Stimulated activated CD8-positive, alpha-beta memory T cell treated with anti-CD3 and anti-CD28 coated beads, Interleukin-12 subunit alpha, Interleukin-12 subunit beta, amount 100 ng/mL, for 24 hours (primary cell): ENCODE measurements around the gene STK32C.
"Not testable (repeated sequence)": the region's sequence is repeated elsewhere in the genome, so short reads cannot be mapped to it uniquely, and the experiment has no call there.

ENCODE experiments used
- DNase-seq: peaks from one replicate; pipeline ENCODE4 v3.0.0-alpha.2; 2020; ENCODE audit errors: extremely low read depth

The STK32C gene

GRCh38 chr10:132317477-132317876 lies 9.7 kb upstream of the STK32C start:
- not testable (repeated sequence) for DNase-seq

GRCh38 chr10:132316133-132316532 lies 8.4 kb upstream of the STK32C start:
- DNase-seq = no peak

GRCh38 chr10:132314881-132315280 lies 7.1 kb upstream of the STK32C start:
- DNase-seq = not testable (repeated sequence)

GRCh38 chr10:132314336-132314735 lies 6.6 kb upstream of the STK32C start:
- no peak for DNase-seq

GRCh38 chr10:132313865-132314264 lies 6.1 kb upstream of the STK32C start:
- DNase-seq = no peak

DNA sequence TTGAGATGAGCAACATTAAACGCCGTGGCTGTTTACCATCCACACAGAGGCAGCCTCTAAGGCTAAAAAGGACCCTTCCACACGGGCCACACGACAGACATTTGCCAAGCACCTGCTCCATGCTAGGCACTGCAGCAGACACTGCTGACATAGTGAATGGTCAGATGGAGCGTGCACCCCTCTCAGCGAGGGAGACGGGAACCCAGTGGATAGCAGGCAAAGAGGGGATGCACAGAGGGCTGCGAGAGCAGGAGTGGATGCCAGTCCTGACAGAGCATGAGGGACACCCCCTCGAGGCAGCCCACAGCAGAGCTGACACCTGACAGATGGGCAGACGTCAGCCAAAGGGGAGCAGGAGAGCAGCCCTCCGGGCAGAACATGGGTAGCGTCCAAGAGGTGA lies 5.6 kb upstream of the STK32C start:
- no peak for DNase-seq

DNA sequence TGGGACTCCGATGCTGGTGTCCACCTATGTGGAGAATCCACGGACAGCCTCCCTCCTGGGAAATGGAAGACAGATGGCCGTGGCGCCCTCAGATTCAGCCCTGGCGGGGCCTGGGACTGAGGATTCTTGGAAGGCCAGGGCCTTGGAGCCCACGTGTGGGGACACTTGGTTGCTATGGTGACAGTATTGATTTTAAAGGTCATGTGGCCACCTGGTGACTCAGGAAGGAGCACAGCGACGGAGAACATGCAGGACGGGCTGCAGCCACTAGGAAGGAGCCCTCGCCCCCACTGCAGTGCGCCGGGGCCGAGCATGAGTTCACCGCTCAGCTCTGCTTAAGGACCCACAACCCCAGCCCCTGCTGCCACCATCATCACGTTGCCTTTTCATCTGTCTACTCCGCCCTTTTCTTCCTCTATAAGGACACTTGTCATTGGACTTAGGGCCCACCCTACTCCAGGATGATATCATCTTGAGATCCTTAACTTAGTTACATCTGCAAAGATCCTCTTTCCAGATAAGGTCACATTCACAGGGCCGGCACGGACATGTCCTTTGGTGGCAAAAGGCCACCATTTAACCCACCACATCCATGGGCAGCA lies 3.7 kb upstream of the STK32C start:
- no peak for DNase-seq

DNA sequence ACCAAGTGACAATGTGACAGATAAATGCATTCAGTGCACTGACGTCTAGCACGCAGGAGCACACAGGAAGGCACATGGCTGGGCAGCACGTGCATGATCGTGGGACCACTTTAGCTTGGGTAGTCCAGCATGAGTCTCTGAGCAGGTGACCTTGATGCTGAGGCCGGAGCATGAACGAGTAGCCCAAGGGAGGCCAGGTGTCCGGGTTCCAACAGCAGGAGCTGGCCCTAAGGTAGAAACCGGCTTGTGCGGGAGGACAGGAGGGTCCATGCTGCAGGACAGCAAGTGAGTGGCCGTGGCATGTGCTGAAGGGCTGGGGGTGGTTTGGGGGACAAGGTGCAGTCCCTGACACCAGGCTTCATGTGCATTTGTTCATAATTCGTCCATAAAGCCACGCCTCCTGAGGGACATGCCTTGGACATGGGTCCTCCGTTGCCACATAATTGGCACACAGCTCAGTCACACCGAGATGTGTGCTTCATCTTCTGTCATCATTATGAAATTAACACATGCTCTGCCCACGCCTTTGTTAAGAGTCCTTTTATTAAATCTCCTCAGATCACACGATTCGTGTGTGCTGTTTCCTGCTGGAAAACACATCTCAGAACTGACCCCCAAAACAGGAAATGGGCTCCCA lies 3.1 kb upstream of the STK32C start:
- no peak for DNase-seq

GRCh38 chr10:132309879-132310591 lies 2.3 kb upstream of the STK32C start:
- DNase-seq = no peak

GRCh38 chr10:132309471-132309865 lies 1.7 kb upstream of the STK32C start:
- no peak for DNase-seq

- no peak for DNase-seq
Observed at GRCh38 chr10:132308587-132309470, 1.1 kb upstream of the STK32C start.

DNA sequence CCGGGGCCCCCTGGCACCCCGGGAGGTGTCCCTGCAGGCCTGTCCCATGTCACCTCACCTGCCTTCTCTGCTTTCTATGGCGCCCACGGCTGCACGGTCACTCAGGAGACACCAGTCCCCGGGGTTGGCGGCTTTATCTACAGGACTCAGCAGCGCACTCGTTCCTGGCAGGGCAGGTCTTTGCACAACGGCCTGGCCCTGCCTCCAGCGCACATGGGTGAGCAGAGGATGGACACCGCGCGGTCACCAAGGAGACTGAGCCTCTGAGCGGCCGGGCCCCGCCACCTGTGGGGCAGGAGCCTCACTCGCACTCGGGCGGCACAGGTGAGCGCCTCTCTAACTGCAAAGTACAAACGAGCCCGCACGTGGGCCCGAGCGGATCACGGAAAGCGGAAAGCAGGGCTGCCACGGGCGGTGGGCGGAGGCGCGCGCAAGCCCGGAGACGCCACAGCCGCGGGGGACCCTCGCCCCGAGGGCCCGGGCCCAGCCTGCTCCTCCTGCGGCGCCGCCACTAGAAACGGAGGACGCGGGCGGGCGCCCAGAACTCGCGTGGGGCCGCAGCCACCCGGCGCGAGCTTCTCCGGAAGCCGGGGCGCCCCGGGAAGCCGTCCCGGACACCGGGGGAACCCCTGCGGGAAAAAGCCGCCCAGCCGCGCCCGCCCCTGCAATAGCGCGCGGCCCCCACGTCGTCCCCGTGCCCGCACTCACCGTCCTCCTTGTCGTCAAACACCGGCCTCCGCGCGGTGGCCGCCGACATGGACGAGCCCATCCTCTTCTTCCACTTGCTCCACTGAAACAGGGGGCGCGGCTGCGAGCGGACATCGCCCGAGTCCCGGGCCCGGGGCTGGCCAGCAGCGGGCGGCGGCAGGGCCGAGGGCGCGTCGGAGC lies 642 bp downstream of the STK32C start:
- no peak for DNase-seq

GRCh38 chr10:132306343-132306685 lies 1.4 kb downstream of the STK32C start:
- DNase-seq = no peak

GRCh38 chr10:132305654-132306342 lies 2.0 kb downstream of the STK32C start:
- DNase-seq = no peak

- DNase-seq = no peak
Observed at GRCh38 chr10:132304756-132305509, 2.8 kb downstream of the STK32C start.

DNA sequence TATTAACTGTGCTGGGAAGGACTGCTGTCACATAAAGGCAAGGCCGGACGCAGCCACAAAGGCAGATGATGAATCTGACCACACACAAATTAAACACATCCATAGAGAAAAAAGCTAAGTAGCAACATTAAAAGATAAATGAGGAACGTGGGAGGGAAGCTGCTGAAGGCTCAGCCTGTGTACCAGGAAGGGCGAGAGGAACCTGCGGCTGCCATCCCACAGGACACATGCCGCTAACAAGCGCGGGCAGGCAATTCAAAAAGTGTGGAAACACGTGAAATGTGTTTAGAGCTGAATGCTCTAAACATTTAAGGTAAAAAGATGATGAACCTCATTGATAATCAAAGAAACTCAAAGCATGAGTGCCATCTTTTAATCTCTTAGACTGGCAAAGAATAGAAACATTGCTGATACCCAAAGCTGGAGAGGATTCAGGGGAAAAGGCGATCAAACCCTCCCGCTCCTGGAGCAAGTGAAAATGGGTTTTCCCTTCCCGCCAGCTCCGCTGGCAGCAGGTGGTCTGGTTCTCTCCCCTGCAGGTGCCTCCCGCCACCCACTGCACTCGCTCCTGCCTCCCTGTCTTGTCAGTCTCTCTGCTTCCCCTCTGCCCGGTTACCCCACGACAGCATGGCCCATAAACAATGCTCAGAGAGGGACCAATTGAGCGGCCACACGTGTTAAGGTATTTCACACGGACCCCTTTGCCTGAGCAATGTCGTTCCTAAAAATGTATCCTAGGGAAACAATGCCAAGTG lies 4.2 kb downstream of the STK32C start:
- no peak for DNase-seq

- no peak for DNase-seq
Observed at GRCh38 chr10:132302421-132303310, 5.1 kb downstream of the STK32C start.
